AG10803 (cell line): Measurements from ENCODE around the gene MARCHF2.
A peak's percentile ranks its signal among the peaks of the same experiment; 100 is the strongest.

Experiments
- DNase-seq: peaks from one replicate; pipeline ENCODE4 v3.0.0; 2010; ENCODE audit warnings: low read depth
- H3K4me3 ChIP-seq: 2 replicates; pipeline ENCODE4 v1.5.1; 2011; ENCODE audit warnings: mild to moderate bottlenecking, low read length, control low read depth
- TF ChIP-seq, protein P1 (sequence below): conservative IDR thresholded peaks from 2 replicates; pipeline ENCODE4 v1.5.1; 2011; ENCODE audit warnings: mild to moderate bottlenecking, low read length, control low read depth, inconsistent platforms

MARCHF2 gene

DNA sequence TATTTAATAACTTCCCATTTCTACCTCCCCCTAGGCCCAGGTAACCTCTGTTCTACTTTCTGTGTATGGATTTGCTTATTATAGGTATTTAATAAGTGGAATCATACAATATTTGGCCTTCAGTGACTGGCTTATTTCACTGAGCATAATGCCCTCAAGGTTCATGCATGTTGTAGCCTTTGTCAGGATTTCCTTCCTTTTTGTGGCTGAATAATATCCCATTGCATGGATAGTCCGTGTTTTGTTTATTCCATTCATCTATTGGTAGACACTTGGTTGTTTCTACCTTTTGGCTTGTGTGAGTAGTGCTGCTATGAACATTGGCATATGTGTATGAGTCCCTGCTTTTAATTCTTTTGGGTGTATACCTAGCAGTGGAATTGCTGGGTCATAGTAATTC lies 41.1 kb downstream of the MARCHF2 start:
- TF ChIP-seq, protein P1, sequence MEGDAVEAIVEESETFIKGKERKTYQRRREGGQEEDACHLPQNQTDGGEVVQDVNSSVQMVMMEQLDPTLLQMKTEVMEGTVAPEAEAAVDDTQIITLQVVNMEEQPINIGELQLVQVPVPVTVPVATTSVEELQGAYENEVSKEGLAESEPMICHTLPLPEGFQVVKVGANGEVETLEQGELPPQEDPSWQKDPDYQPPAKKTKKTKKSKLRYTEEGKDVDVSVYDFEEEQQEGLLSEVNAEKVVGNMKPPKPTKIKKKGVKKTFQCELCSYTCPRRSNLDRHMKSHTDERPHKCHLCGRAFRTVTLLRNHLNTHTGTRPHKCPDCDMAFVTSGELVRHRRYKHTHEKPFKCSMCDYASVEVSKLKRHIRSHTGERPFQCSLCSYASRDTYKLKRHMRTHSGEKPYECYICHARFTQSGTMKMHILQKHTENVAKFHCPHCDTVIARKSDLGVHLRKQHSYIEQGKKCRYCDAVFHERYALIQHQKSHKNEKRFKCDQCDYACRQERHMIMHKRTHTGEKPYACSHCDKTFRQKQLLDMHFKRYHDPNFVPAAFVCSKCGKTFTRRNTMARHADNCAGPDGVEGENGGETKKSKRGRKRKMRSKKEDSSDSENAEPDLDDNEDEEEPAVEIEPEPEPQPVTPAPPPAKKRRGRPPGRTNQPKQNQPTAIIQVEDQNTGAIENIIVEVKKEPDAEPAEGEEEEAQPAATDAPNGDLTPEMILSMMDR, result no peak
- DNase-seq, result no peak
- no peak overlapping the region for H3K4me3 ChIP-seq

DNA sequence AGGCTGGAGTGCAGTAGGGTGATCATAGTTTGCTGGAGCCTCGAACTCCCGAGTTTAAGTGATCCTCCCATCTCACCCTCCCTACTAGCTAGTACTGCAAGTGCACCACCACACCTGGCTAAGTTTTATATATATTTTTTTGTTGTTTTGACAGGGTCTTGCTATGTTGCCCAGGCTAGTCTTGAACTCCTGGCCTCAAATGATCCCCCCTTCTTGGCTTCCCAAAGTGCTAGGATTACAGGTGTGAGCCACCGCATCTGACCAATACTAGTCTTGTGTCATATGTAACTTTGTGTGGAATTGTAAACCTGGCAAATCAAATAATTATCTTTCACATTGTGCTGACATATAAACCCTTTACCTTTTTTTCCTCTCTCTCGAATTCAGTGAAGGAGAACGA lies 41.9 kb downstream of the MARCHF2 start:
- H3K4me3 ChIP-seq, result no peak overlapping the region
- TF ChIP-seq, protein P1, result no peak
- DNase-seq, result no peak

DNA sequence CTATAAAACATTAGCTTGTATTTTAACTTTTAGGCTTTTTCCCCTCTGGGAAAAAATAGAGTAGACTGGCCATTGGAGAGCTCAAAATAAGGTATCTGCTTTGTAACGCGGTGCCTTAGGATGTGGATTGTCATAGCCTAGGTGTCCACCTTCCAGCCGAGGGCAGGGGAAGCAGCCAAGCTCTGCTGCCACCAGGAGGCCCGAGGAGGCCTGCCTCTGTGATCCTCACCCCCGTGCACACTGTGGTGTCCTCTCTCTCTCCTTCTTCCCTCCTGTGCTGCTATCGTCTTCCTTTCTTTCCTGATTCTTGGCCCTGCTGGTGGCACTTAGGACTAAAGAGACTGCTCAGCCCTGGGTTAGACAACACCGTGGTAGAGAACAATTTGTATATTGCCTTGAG lies 43.0 kb downstream of the MARCHF2 start:
- TF ChIP-seq, protein P1, result 0 out of 2 replicates have a peak, but pooled peaks have one; percentile 7
- DNase-seq, result no peak

DNA sequence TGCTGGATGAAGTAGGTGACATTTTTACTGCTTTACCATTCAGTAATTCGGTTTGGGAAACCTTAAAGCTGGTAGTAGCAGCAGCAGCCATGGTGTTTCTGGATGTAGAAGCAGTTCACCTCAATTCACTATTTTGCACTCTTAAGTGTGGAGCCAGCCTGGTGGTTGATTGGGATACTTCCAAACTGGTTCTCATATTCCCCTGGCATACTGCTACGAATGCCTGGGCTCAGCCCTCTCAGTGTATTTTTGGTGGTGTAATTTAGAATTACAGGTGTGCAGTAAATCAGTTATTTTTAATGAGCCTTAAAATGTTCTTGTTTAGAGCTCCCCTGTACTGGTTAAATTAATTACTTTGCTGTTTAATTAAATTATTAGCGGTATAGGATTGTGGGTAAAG lies 44.1 kb downstream of the MARCHF2 start:
- no peak for DNase-seq
- TF ChIP-seq, protein P1, result no peak
- H3K4me3 ChIP-seq, result no peak overlapping the region

More for the DNA sequence above, 43.0 kb downstream of the MARCHF2 start:
- H3K4me3 ChIP-seq, result no peak overlapping the region

DNA sequence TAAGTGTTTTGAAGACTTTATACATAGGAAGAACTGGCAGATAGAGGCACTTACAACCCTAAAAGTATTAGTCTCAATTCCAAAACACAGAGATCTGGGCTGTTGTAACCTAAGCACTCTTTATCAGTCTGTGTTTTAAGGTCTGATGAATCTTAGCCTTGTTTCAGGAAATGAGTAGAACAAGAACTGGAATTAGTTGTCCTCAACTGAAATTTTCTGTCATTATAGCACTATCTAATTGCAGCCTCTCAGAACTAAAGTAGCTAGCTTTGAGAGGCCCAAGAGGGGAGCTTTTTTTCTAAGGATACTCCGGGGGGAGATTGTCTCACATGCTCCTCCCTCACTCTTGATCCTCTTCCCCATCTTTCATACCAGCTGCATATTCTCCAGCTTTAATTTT lies 44.7 kb downstream of the MARCHF2 start:
- TF ChIP-seq, protein P1, result no peak
- no peak overlapping the region for H3K4me3 ChIP-seq

DNA sequence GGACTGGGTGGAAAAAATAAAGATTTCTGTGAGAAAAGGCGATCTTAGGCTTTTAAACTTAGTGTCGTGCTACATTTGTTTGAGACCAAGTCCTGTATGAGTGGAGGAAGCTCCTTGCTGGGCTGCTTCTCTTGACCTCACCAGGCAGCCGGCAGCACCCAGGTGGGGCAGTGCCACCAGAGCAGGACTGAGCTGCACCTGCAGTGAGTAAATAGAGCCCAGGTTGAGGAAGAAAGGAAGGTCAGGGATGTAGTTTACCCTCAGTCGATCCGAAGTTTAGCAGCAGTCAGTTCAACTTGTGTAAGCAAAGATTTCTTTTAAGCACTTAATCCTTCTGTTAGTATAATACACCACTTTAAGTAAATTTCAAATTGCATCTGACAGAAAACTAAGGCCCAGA lies 45.3 kb downstream of the MARCHF2 start:
- H3K4me3 ChIP-seq, result no peak overlapping the region
- no peak for DNase-seq
- TF ChIP-seq, protein P1, result no peak

More for the DNA sequence above, 44.7 kb downstream of the MARCHF2 start:
- DNase-seq, result no peak

DNA sequence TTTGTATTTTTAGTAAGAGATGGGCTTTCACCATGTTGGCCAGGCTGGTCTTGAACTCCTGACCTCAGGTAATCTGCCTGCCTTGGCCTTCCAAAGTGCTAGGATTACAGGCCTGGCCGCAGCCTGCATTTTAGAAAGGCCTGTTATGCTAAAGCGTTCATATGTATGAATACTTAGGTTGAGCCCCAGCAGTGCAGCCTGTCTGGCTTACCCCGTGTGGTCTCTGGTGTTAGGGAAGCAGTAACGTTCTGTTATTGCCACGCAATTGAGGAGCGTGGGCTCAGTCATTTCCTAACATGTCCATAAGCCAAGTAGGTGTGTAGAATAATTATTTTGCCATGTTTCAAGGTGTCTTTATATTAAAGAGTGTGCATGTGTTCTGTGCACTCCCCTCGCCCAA lies 46.0 kb downstream of the MARCHF2 start:
- TF ChIP-seq, protein P1, result no peak
- H3K4me3 ChIP-seq, result no peak overlapping the region
- DNase-seq, result no peak
